HUES6 (cell line): ENCODE results near the gene CEP295NL.

ENCODE experiments used
- H3K27ac ChIP-seq: 2 replicates; pipeline ENCODE4 v1.7.0; 2013; ENCODE audit warnings: low read depth, mild to moderate bottlenecking, low read length, inconsistent platforms
- H3K27me3 ChIP-seq: 2 replicates; pipeline ENCODE4 v1.6.1; 2013; ENCODE audit warnings: low read length; ENCODE audit not compliant: control insufficient read depth, insufficient read depth
- H3K36me3 ChIP-seq: 2 replicates; pipeline ENCODE4 v1.6.1; 2013; ENCODE audit warnings: low read length; ENCODE audit not compliant: control insufficient read depth, insufficient read depth
- H3K4me1 ChIP-seq: 2 replicates; pipeline ENCODE4 v1.6.1; 2013; ENCODE audit warnings: low read length; ENCODE audit not compliant: control insufficient read depth, insufficient read depth
- H3K4me3 ChIP-seq: 2 replicates; pipeline ENCODE4 v1.5.1; 2013; ENCODE audit warnings: low read depth, low read length
- H3K9ac ChIP-seq: one replicate; pipeline ENCODE4 v1.6.1; 2013; ENCODE audit warnings: mild to moderate bottlenecking, low read length
- H3K9me3 ChIP-seq: 2 replicates; pipeline ENCODE4 v1.6.1; 2013; ENCODE audit warnings: low read depth, low read length; ENCODE audit not compliant: control insufficient read depth, insufficient read depth

The CEP295NL gene

DNA sequence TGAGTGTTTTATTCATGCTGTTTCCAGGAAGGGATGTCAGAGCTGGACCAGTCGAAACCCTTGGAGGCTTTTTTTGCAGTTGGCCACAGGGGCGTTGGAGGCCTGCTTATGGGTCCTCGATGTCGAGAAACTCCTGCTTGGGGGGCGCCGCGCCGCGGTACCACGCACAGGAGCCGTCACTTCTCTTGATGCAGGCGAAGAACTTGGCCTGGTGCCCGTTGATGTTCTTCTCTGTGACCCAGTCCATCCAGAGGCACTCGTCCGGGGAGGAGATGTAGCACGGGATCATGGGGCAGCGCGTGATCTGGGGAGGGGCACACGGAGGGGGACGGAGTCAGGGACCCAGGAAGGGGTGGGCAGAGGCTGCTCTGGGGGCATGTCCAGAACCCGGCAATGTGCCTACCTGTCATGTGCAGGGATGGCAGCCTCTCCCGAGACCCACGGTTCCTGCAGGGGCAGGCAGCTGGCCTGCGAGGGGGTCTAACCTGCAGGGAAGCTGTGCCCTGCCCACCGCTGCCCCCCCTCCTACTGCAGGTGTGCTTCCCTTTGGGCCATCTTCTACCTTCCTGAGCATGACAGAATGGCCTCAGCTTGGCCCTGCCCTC, 47.3 kb downstream of the CEP295NL start:
- no peak overlapping the region for H3K27ac ChIP-seq

DNA sequence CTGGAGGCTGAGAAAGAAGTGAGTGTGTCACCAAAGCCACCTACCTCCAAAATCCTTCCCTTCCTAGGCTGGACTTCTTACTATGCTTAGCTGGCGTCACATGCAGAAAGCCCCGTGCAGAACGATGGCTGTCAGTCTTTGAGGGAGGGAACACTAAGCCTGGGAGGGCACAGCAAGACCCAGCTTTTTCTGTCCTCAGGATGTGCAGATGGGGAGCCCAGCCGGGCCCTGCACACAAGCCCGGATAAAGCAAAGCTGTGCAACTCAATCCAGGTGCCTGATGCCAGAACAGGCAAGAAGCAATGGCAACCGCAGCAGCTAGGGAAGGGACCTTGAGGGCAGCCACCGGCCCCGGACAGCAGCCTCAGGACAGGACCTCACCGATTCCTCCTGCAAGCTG, 48.5 kb downstream of the CEP295NL start:
- Histone ChIP-seq H3K4me1 (no peaks in the 10 kb centered on the region), H3K9me3 (no peaks in the 10 kb centered on the region), H3K27me3 (no peaks in the 10 kb centered on the region), H3K27ac (no peak overlapping the region), H3K4me3 (no peak overlapping the region), H3K36me3 (peaks cover 4% of the 10 kb centered on the region; the same call in 1 of the 2 replicates), H3K9ac (no peak overlapping the region)

More for the DNA sequence above, 47.3 kb downstream of the CEP295NL start:
- Histone ChIP-seq H3K36me3 (peaks cover 4% of the 10 kb centered on the region; the same call in 1 of the 2 replicates), H3K4me1 (no peaks in the 10 kb centered on the region), H3K9me3 (no peaks in the 10 kb centered on the region), H3K9ac (no peak overlapping the region), H3K27me3 (no peaks in the 10 kb centered on the region), H3K4me3 (no peak overlapping the region)

DNA sequence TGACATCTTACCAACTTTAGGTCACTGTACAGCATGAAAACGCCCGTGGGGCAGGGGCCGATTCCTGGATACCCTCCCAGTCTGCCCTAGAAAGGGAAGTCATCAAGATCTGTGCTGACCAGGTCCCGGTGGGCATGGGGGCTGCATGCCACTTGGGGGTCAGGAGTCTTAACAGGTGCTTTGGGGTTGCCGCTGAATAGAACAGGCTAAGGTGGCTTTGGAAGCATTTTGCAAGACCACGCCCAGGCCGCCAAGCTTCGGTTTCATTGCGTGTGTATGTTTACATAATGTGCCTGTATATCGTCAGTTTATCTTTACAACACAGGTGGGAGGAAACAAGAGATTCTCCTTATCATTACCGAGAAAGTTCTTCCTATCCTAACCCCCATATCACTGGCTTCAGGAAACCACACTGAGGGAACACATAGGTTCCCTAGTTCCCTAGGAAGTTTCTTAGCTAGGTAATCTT, 49.0 kb downstream of the CEP295NL start:
- Histone ChIP-seq H3K4me3 (no peak overlapping the region), H3K27ac (no peak overlapping the region), H3K36me3 (peaks cover 4% of the 10 kb centered on the region; the same call in 1 of the 2 replicates), H3K9ac (no peak overlapping the region), H3K9me3 (no peaks in the 10 kb centered on the region), H3K4me1 (no peaks in the 10 kb centered on the region), H3K27me3 (no peaks in the 10 kb centered on the region)

DNA sequence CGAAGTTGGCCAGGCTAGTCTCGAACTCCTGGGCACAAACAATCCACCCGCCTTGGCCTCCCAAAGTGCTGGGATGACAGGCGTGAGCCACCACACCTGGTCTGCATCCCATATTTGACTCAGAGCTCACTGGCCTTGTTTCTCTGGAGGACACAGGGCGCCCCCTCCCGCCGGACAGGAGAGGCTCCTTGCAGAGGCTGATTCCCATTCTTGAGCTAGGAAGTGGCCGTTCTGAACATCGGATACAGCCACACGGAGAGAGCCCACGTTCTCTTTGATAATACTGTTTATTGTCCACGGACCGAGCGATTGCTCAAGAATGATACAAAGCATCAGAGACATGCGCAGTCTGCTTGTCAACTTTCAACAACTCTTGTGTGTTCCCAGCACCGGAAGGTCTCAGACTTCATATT, 50.3 kb downstream of the CEP295NL start:
- Histone ChIP-seq H3K4me3 (no peak overlapping the region), H3K27me3 (no peaks in the 10 kb centered on the region), H3K27ac (no peak overlapping the region), H3K4me1 (no peaks in the 10 kb centered on the region), H3K36me3 (peaks cover 4% of the 10 kb centered on the region; the same call in 1 of the 2 replicates), H3K9ac (no peak overlapping the region), H3K9me3 (no peaks in the 10 kb centered on the region)

DNA sequence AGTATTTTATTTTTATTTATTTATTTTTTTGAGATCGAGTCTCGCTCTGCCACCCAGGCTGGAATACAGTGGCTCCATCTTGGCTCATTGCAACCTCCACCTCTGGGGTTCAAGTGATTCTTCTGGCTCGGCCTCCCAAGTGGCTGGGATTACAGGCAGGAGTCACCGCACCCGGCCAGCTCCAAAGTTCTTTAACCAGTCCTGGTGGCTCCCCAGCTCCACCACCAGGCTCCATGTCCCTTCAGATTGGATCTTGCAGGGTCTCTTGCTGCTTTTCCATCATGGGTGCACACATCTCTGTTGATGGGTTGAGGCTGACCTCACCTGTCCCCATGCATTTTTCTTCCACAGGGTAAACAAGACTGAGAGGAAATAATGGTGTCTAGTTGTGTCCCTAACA, 54.0 kb downstream of the CEP295NL start:
- Histone ChIP-seq H3K27me3 (no peaks in the 10 kb centered on the region), H3K9me3 (no peaks in the 10 kb centered on the region), H3K4me3 (no peak overlapping the region), H3K36me3 (no peaks in the 10 kb centered on the region), H3K27ac (no peak overlapping the region), H3K4me1 (no peaks in the 10 kb centered on the region), H3K9ac (no peak overlapping the region)

DNA sequence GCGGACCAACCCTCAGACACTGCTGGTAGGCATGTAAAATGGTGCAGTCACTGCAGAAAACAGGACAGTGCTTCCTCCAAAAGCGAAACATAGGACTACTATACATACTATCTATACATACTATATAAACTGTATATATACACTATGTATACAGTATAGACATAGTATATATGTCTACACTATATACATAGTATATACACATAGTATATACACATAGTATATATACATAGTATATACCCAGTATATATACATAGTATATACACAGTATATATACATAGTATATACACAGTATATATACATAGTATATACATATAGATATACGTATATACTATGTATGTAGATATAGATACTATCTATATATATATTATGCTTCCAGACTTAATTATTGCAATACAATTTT, 55.9 kb downstream of the CEP295NL start:
- Histone ChIP-seq H3K4me1 (no peaks in the 10 kb centered on the region), H3K27ac (no peak overlapping the region), H3K9ac (no peak overlapping the region), H3K4me3 (no peak overlapping the region), H3K36me3 (no peaks in the 10 kb centered on the region), H3K27me3 (no peaks in the 10 kb centered on the region), H3K9me3 (no peaks in the 10 kb centered on the region)

DNA sequence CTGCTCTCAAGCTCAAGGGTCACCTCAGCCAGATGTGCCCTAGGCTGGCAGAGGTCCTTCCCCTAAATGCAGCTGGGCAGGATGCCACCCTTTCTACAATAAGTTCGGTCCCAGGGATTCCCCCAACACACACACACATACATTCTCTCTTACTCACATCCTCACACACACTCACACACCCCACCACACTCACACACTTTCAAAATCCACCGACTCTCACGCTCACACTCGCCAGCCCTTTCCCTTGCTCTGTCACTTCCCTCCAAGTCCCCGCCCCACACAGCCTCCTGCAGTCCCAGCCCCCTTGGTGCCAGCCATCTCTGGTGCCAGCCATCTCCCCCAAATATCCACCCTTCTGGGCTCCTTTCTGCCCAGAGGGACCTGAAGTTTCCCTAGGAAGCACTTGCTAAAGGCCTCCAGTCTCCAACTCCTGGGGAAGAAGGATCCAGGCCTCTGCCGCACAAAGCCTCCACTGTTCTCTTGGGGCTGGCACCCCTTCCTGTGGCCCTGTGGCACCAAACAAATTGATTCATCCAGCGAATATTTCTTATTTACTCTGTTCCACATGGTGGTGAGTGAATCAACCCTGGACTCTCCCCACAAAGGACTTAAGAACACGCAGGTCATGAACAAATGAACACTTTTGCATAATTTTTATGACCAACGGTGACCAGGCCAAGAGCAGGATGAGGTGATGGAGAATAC, 58.5 kb downstream of the CEP295NL start:
- no peaks in the 10 kb centered on the region for H3K27me3 ChIP-seq
- H3K4me1 ChIP-seq = peaks cover 6% of the 10 kb centered on the region
- no peak overlapping the region for H3K9ac ChIP-seq
- H3K27ac ChIP-seq = no peak overlapping the region
- no peaks in the 10 kb centered on the region for H3K9me3 ChIP-seq
- no peak overlapping the region for H3K4me3 ChIP-seq
- H3K36me3 ChIP-seq = no peaks in the 10 kb centered on the region

DNA sequence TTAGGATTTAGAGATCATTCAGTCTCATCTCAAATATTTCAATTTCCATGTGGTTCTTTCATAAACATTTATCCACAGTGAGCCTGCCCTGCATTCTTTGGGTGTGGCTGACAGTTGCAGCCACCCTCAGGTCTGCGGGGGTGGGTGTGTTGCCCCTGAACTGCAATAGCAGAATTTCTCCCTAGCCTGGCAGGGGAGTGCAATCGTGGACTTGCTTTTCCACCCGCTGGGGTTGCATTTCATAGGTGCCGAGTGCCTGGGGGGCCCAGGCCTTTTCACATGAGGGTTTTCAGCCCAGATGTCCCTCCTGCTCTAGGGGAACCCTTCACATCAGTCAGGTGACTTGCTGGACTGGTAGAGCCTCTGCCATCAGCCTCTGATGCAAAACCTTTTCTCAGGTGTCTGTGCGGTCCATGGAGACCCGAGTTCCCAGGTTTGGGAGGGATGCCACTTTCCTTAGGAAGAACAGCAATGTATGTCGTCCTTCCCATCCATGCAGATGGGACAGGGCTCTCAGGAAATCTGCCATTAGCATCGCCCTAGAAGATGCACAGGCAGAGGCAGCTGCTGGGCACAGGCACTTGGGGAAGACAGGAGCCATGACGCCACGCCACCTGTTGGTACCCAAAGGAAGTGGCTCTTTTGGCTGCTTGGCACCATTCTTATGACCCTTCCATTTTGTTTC, 60.0 kb downstream of the CEP295NL start:
- Histone ChIP-seq H3K4me3 (no peak overlapping the region), H3K27me3 (no peaks in the 10 kb centered on the region), H3K4me1 (peaks cover 17% of the 10 kb centered on the region), H3K36me3 (peaks cover 5% of the 10 kb centered on the region), H3K27ac (no peak overlapping the region), H3K9ac (no peak overlapping the region), H3K9me3 (no peaks in the 10 kb centered on the region)

DNA sequence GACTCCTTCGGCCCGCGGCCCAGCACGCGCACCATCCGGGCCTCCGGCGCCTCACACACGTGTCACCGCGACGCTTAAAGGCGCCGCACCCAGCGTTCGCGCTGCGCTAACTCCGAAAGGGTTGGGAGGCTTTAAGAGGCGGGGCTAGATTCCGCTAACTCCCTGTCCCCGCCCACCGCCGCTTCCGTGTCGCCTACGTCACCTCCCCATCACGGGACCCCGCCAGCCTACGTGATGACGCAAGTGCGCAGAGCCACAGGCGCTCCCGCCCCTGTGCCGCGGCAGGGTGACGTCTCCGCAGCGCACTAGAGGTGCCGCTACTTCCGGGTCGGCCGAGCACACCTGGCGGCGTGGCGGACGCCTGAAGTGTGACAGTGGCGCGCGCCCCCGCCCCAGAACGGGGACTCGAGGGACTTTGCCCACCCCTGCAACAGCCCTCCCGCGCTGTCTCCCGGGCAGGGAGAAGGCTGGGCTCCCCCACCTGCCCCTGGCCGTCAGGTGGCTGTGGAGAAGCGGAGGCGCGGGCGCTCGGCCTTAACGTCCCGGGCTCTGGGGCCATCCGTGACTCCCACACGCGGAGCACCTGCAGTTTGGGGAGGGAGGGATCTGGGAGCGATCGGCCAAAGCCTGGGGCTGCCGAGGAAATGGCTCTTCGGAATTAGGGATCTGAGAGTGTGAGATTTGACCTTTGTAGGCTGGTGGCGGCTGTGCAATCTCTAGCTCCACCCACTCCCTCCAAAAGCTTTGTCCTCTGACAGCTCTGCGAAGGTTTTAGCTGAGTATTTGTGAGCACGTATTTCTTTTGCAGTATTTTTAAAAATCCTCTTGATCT, 62.0 kb downstream of the CEP295NL start, which contains the start of gene USP36:
Gene USP36 (minus strand): TSS at position 35 of the 832 bp plus-strand sequence. CDS start 4,451 bp downstream, outside the sequence.
- no peaks in the 10 kb centered on the region for H3K9me3 ChIP-seq
- H3K27me3 ChIP-seq = no peaks in the 10 kb centered on the region
- peak within 1 kb of the TSS; percentile 86 for H3K27ac ChIP-seq
- peaks cover 26% of the 10 kb centered on the region for H3K36me3 ChIP-seq
- H3K4me1 ChIP-seq = peaks cover 17% of the 10 kb centered on the region
- peak within 1 kb of the TSS; percentile 92 for H3K9ac ChIP-seq
- peak within 1 kb of the TSS; percentile 94 for H3K4me3 ChIP-seq
